Activated naive CD4-positive, alpha-beta T cell treated with anti-CD3 and anti-CD28 coated beads, Interleukin-2, amount 10 ng/mL, durations not matched to agents 7 days and 5 days (primary cell): Measurements from ENCODE around the gene PTPRQ.

Experiments
- CTCF ChIA-PET: fragments of 350-600 bp; sonication (Branson Sonifier 250); formaldehyde crosslinking; loops from one replicate; lab custom pipeline; 2021; ENCODE audit warnings: antibody characterized with exemption; lab: Charles Lee
- DNase-seq: peaks from one replicate; pipeline ENCODE4 v3.0.0-alpha.2; 2020
- H3K27ac Mint-ChIP-seq: one replicate; pipeline ENCODE4 v1.8.0; 2021; ENCODE audit warnings: mild to moderate bottlenecking, moderate library complexity, mixed read lengths
- H3K27me3 Mint-ChIP-seq: one replicate; pipeline ENCODE4 v1.8.0; 2021; ENCODE audit warnings: mild to moderate bottlenecking, mixed read lengths
- H3K36me3 Mint-ChIP-seq: one replicate; pipeline ENCODE4 v1.8.0; 2021; ENCODE audit warnings: mixed read lengths
- H3K4me1 Mint-ChIP-seq: one replicate; pipeline ENCODE4 v1.8.0; 2021; ENCODE audit warnings: mixed read lengths
- H3K4me3 Mint-ChIP-seq: one replicate; pipeline ENCODE4 v1.8.0; 2021; ENCODE audit warnings: mild to moderate bottlenecking, moderate library complexity, mixed read lengths
- H3K9me3 Mint-ChIP-seq: one replicate; pipeline ENCODE4 v1.8.0; 2021; ENCODE audit warnings: mixed read lengths

The PTPRQ gene

DNA sequence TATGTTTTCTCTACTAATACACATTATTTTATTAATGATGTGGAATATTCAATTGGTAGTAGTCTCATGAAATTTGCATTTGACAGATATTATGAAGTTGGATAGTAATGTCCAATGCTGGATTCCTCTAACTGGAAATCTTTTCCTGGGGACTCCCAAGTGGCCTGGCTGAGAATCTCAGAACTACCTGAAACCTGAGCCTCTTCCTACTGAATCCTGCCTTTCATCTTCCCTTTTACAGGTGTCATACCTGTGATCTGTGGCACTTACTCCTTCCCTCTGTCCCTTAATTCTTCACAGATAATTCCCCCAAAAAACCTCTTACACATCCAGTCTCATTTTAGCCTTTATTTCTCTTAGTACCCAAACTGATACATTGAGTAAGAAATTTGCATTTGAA is 173.7 kb downstream of the PTPRQ start:
- Mint-ChIP-seq H3K27me3 (no peaks in the 10 kb centered on the region), H3K4me3 (no peak overlapping the region), H3K9me3 (no peaks in the 10 kb centered on the region), H3K4me1 (no peaks in the 10 kb centered on the region), H3K27ac (no peak overlapping the region), H3K36me3 (no peaks in the 10 kb centered on the region)
- no peak for DNase-seq
- CTCF ChIA-PET, result no interaction called here

DNA sequence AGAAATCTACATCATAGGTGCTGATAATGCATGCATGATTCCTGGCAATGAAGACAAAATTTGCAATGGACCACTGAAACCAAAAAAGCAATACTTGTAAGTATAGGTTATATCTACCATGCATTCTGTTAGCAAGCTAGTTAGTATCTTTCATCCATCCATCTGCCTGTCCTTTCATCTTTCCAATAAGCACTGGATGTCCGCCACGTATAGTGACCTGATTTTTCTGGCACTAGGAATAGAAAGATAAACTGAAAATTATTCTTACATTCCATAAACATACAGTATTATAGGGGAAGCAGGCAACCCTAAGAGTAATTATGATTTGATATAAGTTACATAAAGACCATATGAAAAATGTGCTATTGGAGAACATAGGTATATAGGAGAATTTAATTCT is 176.2 kb downstream of the PTPRQ start:
- Mint-ChIP-seq H3K4me1 (no peaks in the 10 kb centered on the region), H3K27ac (no peak overlapping the region), H3K4me3 (no peak overlapping the region), H3K9me3 (no peaks in the 10 kb centered on the region), H3K36me3 (no peaks in the 10 kb centered on the region), H3K27me3 (no peaks in the 10 kb centered on the region)
- DNase-seq, result no peak
- CTCF ChIA-PET, result no interaction called here

GRCh38 chr12:80622271-80622670 is 178.2 kb downstream of the PTPRQ start:
- H3K9me3 Mint-ChIP-seq, result no peaks in the 10 kb centered on the region
- H3K4me1 Mint-ChIP-seq, result no peaks in the 10 kb centered on the region
- no peak overlapping the region for H3K4me3 Mint-ChIP-seq
- H3K36me3 Mint-ChIP-seq, result no peaks in the 10 kb centered on the region
- CTCF ChIA-PET, result no interaction called here
- no peak for DNase-seq
- H3K27ac Mint-ChIP-seq, result no peak overlapping the region
- no peaks in the 10 kb centered on the region for H3K27me3 Mint-ChIP-seq

- H3K9me3 Mint-ChIP-seq, result no peaks in the 10 kb centered on the region
- H3K4me3 Mint-ChIP-seq, result no peak overlapping the region
- H3K36me3 Mint-ChIP-seq, result no peaks in the 10 kb centered on the region
- no peaks in the 10 kb centered on the region for H3K4me1 Mint-ChIP-seq
- DNase-seq, result no peak
- CTCF ChIA-PET, result no interaction called here
- H3K27ac Mint-ChIP-seq, result no peak overlapping the region
- no peaks in the 10 kb centered on the region for H3K27me3 Mint-ChIP-seq
These were observed 181.0 kb downstream of the PTPRQ start for GRCh38 chr12:80625051-80625450.

DNA sequence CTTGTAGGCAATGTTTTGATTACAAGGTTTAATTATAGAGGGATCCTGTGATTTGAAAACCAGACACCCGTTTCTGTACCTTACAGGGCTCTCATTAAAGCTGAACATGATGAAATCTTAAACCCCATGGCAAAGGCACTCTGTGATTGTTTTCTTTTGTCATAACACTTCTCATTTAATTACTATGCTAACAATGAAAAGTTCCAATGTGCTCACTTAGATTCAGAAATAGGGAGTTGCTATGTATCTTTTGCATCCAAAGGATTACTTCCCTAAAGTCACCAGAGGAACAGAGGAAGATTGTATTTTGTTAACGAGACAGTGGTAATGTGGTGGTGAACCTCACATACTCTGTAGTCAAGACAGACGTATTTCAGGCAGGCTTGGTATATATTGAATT is 181.9 kb downstream of the PTPRQ start:
- Mint-ChIP-seq H3K4me3 (no peak overlapping the region), H3K27me3 (no peaks in the 10 kb centered on the region), H3K9me3 (no peaks in the 10 kb centered on the region), H3K27ac (no peak overlapping the region), H3K36me3 (no peaks in the 10 kb centered on the region), H3K4me1 (no peaks in the 10 kb centered on the region)
- CTCF ChIA-PET, result no interaction called here
- DNase-seq, result no peak

DNA sequence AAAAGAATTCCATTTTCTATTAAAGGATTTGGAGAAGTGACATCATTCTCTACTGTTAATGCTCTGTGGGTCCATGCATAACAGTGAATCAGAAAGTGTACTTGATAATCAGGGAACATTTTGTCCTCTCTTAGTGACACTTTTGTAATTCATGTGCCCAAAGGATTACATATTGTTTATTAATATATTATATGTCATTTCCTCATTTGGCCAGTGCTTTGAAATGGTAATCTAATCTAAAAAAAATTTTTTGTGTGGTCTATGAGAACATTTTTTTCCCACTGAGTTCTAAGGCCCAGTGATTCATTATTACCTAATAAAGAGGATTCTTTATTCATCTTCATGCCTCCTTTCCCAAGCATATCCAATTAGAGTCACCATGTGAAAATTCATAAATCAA is 183.7 kb downstream of the PTPRQ start:
- CTCF ChIA-PET, result no interaction called here
- H3K4me3 Mint-ChIP-seq, result no peak overlapping the region
- DNase-seq, result no peak
- H3K27ac Mint-ChIP-seq, result no peak overlapping the region
- no peaks in the 10 kb centered on the region for H3K9me3 Mint-ChIP-seq
- H3K4me1 Mint-ChIP-seq, result no peaks in the 10 kb centered on the region
- H3K27me3 Mint-ChIP-seq, result no peaks in the 10 kb centered on the region
- no peaks in the 10 kb centered on the region for H3K36me3 Mint-ChIP-seq

DNA sequence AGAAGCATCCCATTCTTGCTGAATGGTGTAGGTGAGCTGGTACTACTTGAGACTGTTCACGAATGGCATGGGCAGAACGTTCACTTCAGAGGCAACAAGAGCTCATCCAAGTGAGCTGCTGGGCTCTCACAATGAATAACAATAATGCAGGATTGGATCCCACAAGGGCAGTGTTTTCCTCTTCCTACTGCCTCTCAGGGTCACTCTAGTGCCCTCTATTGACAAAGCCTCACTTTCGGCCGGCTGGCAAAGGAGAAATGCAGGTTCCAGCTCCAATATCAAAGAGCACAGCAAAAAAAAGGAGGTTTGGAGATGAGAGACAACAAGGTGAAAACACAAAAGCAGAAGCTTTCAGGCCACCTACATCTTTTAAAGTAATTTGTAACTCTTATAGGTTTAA is 188.8 kb downstream of the PTPRQ start:
- no peaks in the 10 kb centered on the region for H3K36me3 Mint-ChIP-seq

GRCh38 chr12:80634903-80635302 is 190.9 kb downstream of the PTPRQ start:
- CTCF ChIA-PET, result no interaction called here
- H3K4me3 Mint-ChIP-seq, result no peak overlapping the region
- DNase-seq, result no peak
- H3K36me3 Mint-ChIP-seq, result no peaks in the 10 kb centered on the region
- H3K27ac Mint-ChIP-seq, result no peak overlapping the region
- no peaks in the 10 kb centered on the region for H3K9me3 Mint-ChIP-seq
- H3K4me1 Mint-ChIP-seq, result no peaks in the 10 kb centered on the region
- H3K27me3 Mint-ChIP-seq, result no peaks in the 10 kb centered on the region

More for the DNA sequence above, 188.8 kb downstream of the PTPRQ start:
- no peaks in the 10 kb centered on the region for H3K4me1 Mint-ChIP-seq
- H3K27me3 Mint-ChIP-seq, result no peaks in the 10 kb centered on the region
- no peak for DNase-seq
- no peak overlapping the region for H3K4me3 Mint-ChIP-seq
- no peak overlapping the region for H3K27ac Mint-ChIP-seq
- no peaks in the 10 kb centered on the region for H3K9me3 Mint-ChIP-seq
- CTCF ChIA-PET, result no interaction called here

GRCh38 chr12:80636832-80637231 is 192.8 kb downstream of the PTPRQ start:
- DNase-seq, result no peak
- Mint-ChIP-seq H3K4me3 (no peak overlapping the region), H3K36me3 (no peaks in the 10 kb centered on the region), H3K9me3 (peaks cover under 1% of the 10 kb centered on the region), H3K27me3 (no peaks in the 10 kb centered on the region), H3K27ac (no peak overlapping the region), H3K4me1 (no peaks in the 10 kb centered on the region)
- CTCF ChIA-PET, result no interaction called here

DNA sequence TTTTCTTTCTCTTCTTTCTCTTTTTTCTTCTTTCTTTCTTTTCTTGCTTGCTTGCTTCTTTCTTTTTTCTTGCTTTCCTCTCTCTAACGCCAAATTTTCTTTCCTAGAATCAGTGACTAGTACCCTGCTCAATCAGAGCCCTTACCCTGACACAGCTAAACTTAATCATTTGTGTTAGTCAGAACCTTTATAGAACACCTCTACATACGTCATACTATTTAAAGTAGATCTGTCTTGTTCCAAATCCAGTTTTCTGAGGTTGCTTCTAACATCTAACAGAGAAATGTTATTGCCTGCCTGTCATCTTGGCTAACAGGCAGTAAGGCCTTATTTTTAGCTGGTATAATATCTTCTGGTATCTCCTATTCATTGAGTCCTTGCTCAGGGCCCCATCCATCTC is 197.9 kb downstream of the PTPRQ start:
- CTCF ChIA-PET, result no interaction called here
- Mint-ChIP-seq H3K4me3 (no peak overlapping the region), H3K27me3 (no peaks in the 10 kb centered on the region)

DNA sequence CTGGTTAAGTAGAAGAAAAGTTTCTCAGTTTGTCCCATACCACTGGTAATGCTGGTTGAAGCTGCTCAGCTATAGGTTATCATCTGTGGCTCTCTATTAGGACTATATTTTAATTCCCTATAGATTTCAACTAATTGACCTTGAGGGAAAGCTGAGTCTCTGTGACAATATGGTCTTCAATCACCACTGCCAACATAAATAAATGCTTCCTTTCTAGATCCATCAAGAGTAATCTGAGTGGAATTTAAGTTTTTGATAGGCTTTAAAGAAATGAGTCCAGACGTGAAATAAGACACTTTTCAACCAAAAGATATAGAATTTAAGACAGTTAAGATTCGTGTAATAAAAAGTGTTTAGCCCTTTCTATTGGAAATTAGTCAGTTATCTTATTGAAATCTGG is 199.9 kb downstream of the PTPRQ start:
- H3K27ac Mint-ChIP-seq, result no peak overlapping the region
- no peak for DNase-seq
- H3K27me3 Mint-ChIP-seq, result no peaks in the 10 kb centered on the region
- peaks cover 2% of the 10 kb centered on the region for H3K9me3 Mint-ChIP-seq
- CTCF ChIA-PET, result no interaction called here
- H3K4me1 Mint-ChIP-seq, result no peaks in the 10 kb centered on the region
- H3K4me3 Mint-ChIP-seq, result no peak overlapping the region
- no peaks in the 10 kb centered on the region for H3K36me3 Mint-ChIP-seq

More for the DNA sequence above, 197.9 kb downstream of the PTPRQ start:
- no peak overlapping the region for H3K27ac Mint-ChIP-seq
- no peaks in the 10 kb centered on the region for H3K36me3 Mint-ChIP-seq
- peaks cover 2% of the 10 kb centered on the region for H3K9me3 Mint-ChIP-seq
- DNase-seq, result no peak
- no peaks in the 10 kb centered on the region for H3K4me1 Mint-ChIP-seq

DNA sequence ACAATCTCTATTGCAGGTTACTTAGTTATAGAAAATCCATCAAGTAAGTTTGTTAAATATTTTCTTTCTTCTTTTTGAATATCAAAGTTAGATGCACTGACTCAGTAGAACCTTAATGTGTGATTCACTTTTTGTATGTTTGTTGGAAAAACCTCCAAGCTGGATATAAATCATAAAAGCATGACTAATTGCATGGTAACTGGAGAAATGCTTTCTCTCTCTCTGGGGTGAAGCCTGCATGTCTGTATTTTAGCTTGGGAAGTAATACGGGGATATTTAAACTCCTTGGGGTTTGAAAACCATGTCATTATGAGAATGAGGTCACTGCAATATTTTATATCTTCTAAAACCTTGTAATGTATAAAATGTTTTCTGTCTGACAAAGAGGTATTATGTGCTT is 204.8 kb downstream of the PTPRQ start:
- CTCF ChIA-PET, result no interaction called here
- no peak overlapping the region for H3K27ac Mint-ChIP-seq
- no peaks in the 10 kb centered on the region for H3K27me3 Mint-ChIP-seq
- no peaks in the 10 kb centered on the region for H3K4me1 Mint-ChIP-seq
- no peaks in the 10 kb centered on the region for H3K9me3 Mint-ChIP-seq
- no peaks in the 10 kb centered on the region for H3K36me3 Mint-ChIP-seq
- no peak overlapping the region for H3K4me3 Mint-ChIP-seq
- DNase-seq, result no peak

DNA sequence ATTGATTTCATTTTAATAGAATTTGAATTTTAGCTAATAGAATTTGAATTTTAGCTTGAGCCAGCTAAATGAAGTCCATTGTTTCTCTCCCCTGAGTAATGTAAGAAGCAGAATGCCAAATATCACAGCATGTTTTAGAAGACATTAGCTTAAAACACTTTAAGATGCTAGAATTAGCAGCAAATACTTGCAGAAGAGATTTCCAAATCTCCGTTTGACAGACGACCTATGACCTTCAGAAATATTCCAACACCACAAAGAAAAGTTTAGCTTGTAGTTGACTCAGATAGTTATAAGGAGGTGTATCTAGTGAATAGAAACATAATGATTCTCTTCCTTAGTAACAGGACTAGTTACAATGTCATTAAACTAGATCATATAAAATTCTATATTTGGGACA is 211.7 kb downstream of the PTPRQ start:
- Mint-ChIP-seq H3K27ac (no peak overlapping the region), H3K4me1 (no peaks in the 10 kb centered on the region), H3K36me3 (no peaks in the 10 kb centered on the region), H3K27me3 (no peaks in the 10 kb centered on the region), H3K4me3 (no peak overlapping the region), H3K9me3 (no peaks in the 10 kb centered on the region)
- CTCF ChIA-PET, result no interaction called here
- DNase-seq, result no peak

GRCh38 chr12:80659512-80660063 is 215.6 kb downstream of the PTPRQ start:
- CTCF ChIA-PET, result no interaction called here
- Mint-ChIP-seq H3K4me1 (no peaks in the 10 kb centered on the region), H3K9me3 (no peaks in the 10 kb centered on the region), H3K27me3 (no peaks in the 10 kb centered on the region), H3K27ac (no peak overlapping the region), H3K4me3 (no peak overlapping the region), H3K36me3 (no peaks in the 10 kb centered on the region)
- DNase-seq, result no peak

GRCh38 chr12:80662586-80662985 is 218.6 kb downstream of the PTPRQ start:
- H3K4me3 Mint-ChIP-seq, result no peak overlapping the region
- CTCF ChIA-PET, result no interaction called here

GRCh38 chr12:80670214-80670613 is 226.2 kb downstream of the PTPRQ start:
- Mint-ChIP-seq H3K9me3 (peaks cover 3% of the 10 kb centered on the region), H3K36me3 (no peaks in the 10 kb centered on the region), H3K27ac (no peak overlapping the region), H3K4me1 (no peaks in the 10 kb centered on the region), H3K27me3 (no peaks in the 10 kb centered on the region), H3K4me3 (no peak overlapping the region)
- CTCF ChIA-PET, result no interaction called here
- no peak for DNase-seq

More at GRCh38 chr12:80662586-80662985, 218.6 kb downstream of the PTPRQ start:
- Mint-ChIP-seq H3K4me1 (no peaks in the 10 kb centered on the region), H3K36me3 (no peaks in the 10 kb centered on the region), H3K9me3 (peaks cover 2% of the 10 kb centered on the region), H3K27me3 (no peaks in the 10 kb centered on the region), H3K27ac (no peak overlapping the region)
- DNase-seq, result no peak
